HG03095 (cell line): ENCODE data around the gene CDH15.

Experiments used
- ATAC-seq: cut with Tn5 transposase; IDR thresholded peaks from one replicate; pipeline ENCODE4 v1.9.1; 2021; ENCODE audit warnings: moderate library complexity; ENCODE audit not compliant: unreplicated experiment

CDH15 gene

DNA sequence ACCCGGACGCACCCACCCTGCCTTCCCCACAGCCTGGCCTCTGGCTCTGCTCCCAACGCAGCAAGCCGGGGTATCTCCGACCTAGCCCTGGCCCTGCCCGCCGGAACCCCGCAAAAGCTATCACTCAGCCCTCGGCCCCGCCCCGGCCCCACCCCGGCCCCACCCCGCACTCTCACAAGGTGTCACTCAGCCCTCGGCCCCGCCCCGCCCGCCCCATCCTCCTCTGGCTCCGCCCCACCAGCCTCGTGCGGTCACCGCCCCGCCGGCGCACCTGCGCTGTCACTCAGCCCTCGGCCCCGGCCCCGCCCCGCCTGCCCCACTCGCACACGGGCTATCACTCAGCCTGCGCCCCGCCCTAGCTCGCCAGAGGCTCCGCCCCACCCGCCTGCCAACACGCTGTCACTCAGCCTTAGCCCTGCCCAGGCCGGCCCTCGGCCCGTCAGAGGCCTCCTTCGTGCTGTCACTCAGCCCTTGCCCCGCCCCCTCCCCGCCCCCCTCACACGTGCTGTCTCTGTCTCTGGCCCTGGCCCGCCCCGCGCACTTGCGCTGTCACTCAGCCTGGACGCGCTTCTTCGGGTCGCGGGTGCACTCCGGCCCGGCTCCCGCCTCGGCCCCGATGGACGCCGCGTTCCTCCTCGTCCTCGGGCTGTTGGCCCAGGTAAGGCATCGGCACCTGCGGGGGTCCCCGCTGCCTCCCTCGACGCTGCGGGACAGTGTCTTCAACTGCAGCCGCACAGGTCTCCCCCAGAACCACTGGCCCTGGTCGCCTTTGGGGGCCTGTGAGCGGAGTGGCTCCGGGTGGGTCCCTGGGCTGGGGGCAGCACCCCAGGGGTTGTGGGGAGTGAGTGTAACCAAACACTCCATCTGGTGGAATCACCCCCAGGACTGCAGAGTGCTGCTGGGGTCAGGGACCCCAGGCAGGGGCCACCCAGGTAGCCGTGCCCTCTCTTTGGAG lies at the start of gene CDH15:
TSS of gene CDH15 (plus strand) at position 533 of the 955 bp plus-strand sequence. CDS start at position 617, 84 bp downstream.
- peak; percentile 67 for ATAC-seq

DNA sequence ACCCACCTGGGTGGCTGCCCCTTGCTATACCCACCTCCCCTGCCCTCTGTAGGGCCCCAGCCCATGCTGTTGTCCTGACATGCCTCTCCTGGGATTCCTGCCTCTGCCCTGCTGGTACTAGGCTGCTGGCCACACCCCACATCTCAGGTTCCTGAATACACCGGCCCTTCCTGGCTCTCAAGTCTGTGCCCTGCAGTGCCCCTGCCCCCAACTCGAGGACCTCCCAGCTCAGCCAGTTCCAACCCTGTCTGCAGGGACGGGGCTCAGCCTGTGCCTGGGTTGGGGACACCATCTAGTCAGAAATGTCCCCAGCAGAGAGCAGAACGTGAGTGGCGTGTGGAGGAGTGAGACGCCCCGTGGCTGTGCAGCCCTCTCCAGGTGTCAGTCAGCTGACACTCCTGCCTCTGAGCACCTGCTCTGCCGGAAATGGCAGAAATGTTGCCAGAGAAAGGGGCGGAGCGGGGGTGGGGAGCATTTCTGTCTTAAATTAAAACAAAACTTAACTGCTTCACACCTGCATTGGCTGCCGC lies 49.2 kb upstream of the CDH15 start:
- no peak for ATAC-seq

DNA sequence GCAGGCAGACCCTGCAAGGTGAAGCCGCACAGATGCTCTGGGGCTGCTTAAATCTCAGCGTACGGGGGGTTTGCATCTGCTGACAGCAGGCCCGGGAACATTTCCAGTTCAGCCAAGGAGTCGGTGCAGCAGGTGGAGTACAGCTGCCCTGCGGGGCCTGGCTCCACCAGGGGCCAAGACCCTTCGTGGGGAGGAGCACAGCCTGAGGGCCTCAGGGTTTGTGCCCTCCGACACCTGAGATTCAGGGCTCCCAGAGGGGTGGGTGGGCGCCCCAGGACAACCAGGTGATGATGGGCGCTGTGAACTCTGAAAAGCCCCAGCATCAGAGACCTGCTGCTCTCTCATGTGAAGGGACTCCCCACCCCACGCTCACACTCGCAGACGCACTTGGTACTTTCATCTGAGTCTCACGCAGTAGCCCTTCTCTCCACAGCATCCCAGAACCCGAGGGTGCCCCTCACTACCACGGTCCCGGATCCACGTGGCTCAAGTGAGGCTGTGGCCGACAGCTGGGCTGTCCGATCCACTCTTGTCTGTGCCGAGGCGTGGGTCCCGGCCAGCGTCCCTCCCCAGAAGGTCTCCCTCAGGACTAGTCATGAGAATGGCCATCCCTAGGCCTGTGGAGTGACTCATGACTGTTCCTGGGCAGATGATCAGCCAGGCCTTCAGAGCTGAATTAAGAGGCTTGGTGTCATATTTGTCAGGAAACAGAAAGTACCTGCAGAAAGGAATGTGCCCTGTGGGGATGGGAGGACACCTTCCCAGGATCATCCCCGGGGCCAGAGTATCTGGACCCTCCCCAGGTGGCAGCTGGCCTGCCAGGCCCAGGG lies 48.3 kb upstream of the CDH15 start:
- ATAC-seq = no peak

GRCh38 chr16:89123831-89124100 lies 47.8 kb upstream of the CDH15 start:
- ATAC-seq = no peak

DNA sequence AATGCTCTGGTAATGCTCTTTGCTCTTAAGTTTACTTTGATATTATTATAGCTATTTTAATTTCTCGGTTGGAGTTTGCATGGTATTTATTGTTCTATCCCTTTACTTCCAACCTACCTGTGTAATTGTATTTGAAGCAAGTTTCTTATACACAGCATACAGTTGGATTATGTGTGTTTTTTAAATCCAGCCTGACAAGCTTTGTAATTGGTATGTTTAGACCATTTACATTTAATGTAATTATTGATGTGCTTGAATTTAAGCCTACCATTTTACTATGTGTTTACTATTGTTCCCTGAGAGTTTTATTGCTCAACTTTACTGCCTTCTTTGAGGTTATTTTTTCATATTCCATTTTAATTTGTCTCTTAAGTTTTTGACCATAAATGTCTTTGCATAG lies 42.2 kb upstream of the CDH15 start:
- no peak for ATAC-seq

GRCh38 chr16:89130448-89130847 lies 41.1 kb upstream of the CDH15 start:
- no peak for ATAC-seq

GRCh38 chr16:89131783-89132182 lies 39.8 kb upstream of the CDH15 start:
- ATAC-seq = no peak

GRCh38 chr16:89132194-89133005 lies 39.1 kb upstream of the CDH15 start:
- ATAC-seq = no peak

- ATAC-seq = no peak
These were observed 38.0 kb upstream of the CDH15 start for GRCh38 chr16:89133457-89134127.

GRCh38 chr16:89134269-89134668 lies 37.3 kb upstream of the CDH15 start:
- no peak for ATAC-seq

DNA sequence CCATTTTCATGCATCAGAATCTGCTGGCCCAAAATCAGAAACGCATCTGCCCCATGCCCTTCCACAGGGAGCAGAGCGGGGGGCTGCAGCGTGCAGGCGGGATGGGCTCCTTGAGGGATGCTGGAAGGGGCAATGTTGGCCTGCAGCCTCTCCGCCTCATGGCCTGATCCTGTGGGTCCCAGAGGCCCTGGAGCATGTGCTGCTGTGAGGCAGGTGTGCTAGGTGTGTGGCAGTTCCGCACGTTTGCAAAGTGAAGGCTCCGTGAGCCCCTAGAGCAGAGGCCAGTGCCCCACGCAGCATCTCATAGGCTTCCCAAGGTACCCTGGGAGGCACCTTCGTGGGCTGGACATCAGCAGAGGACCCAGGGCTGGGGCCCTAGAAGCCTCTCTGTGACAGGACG lies 36.4 kb upstream of the CDH15 start:
- no peak for ATAC-seq

- no peak for ATAC-seq
These were observed 35.4 kb upstream of the CDH15 start for GRCh38 chr16:89135971-89136765.

- ATAC-seq = no peak
These were observed 34.6 kb upstream of the CDH15 start for GRCh38 chr16:89136931-89137330.

DNA sequence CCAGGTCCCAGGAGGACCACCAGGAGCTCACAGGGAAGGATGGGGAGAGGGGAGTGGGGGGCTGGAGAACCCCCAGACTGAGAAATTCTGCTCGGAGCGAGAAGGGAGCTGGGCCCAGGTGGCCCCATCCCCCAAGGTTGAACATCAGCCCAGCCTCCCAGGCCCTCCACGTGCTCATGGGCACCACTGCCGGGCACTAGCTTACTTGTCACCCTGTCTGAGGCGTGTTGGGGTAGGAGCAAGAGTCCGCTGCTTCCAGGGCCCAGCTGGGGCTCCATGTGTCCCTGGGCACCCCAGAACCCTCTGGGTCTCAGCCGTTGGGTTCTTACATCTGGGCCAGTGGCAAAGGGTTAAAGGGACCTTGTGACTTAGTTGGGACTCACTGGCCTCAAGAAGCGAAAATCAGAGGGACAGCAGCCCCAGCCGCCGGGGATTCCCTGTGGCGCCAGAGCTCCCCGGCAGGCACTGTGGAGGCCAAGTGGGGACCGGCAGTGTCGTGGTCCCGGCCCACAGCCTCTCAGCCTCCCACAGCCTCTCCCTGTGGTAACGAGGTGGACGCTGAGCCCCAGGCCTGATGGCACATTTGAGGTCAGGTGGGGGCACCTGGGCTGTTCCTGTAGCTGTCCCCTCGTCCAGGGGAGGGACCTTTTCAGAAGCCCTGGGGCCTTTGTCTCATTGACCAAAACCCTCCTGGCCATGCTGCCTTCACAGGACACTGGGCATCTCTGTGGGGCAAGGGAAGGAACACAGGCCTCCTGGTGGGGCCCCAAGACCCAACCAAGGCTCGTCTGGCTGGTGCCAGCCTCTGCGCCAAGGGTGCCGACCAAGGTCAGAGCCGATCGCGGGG lies 33.7 kb upstream of the CDH15 start:
- ATAC-seq = no peak

- ATAC-seq = no peak
These were observed 33.1 kb upstream of the CDH15 start for GRCh38 chr16:89138513-89138795.

DNA sequence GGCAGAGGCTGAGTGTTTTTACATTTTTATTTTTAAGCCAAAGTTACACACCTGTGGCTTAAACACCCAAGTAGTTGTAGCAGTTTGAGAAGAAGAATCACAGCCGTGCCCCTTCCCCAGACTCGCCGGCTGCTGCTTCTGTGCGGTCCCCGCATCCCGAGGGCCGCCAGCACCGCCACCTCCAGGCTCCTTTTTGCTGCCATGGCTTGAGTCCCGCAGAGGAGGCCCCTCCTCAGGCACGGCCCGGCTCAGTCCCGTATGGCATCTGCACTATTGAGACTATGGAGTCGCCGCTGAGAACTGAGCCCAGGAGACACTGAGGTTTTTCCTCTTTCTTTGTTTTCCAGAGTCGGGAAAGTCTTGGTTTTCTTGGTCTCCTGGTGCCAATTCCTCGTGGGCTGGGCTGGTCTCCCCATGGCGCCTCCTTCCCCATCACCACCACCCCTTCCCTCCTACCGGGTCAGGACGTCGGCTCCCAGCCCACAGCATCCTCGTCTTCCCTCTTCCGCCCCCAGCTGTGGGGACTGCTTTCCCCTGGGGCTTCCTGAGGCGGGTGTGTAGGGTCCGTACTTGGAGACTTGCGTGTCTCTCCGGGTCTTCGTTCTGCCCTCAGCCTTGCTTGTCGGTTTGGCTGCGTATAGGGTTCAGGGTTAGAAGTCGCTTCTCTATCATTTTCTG lies 32.6 kb upstream of the CDH15 start:
- no peak for ATAC-seq

- ATAC-seq = no peak
These were observed 31.6 kb upstream of the CDH15 start for GRCh38 chr16:89139907-89140361.

- no peak for ATAC-seq
These were observed 31.1 kb upstream of the CDH15 start for GRCh38 chr16:89140401-89140800.
